Measurements from ENCODE around the gene MACF1. TPM values are rescaled to one million over a fixed set of nuclear protein-coding genes. Genes with fewer than 3 reads are reported as not detected.

The MACF1 gene
- total RNA-seq, 1 experiment from 2014 or later = 104 TPM

GRCh38 chr1:39528082-39528481 is 323.6 kb downstream of the MACF1 start:
- intact Hi-C loops (cut with micrococcal nuclease; ENCODE audit: unreplicated experiment) = no loop called here
- H3K4me3 Mint-ChIP-seq (ENCODE audit: unreplicated experiment) = no peak overlapping the region
- no peaks in the 10 kb centered on the region for H3K36me3 ChIP-seq (ENCODE audit: control insufficient read depth, insufficient read depth, low read length)

GRCh38 chr1:39529901-39530535 is 325.5 kb downstream of the MACF1 start:
- H3K36me3 Mint-ChIP-seq (ENCODE audit: insufficient read depth, unreplicated experiment) = peaks cover 8% of the 10 kb centered on the region
- H3K27ac Mint-ChIP-seq (ENCODE audit: unreplicated experiment) = no peak overlapping the region
- no peaks in the 10 kb centered on the region for H3K9me3 ChIP-seq
- no peak for TF ChIP-seq CTCF (IDR thresholded peaks at IDR 0.05; ENCODE audit: insufficient read depth in 1 of 2, low read depth in 1 of 2, low read length in 1 of 2, severe bottlenecking in 1 of 2, unreplicated experiment in 1 of 2)
- no peaks in the 10 kb centered on the region for H3K9me3 Mint-ChIP-seq (ENCODE audit: unreplicated experiment)
- H3K4me1 ChIP-seq = no peaks in the 10 kb centered on the region
- H3K36me3 ChIP-seq (ENCODE audit: control insufficient read depth, insufficient read depth, low read length) = no peaks in the 10 kb centered on the region
- POLR2A ChIA-PET = no interaction called here
- DNase-seq = no peak
- H3K4me3 ChIP-seq (ENCODE audit: low read depth, low read length) = no peak overlapping the region
- no peaks in the 10 kb centered on the region for H3K27me3 Mint-ChIP-seq (ENCODE audit: insufficient read depth, unreplicated experiment)
- intact Hi-C loops (cut with micrococcal nuclease; ENCODE audit: unreplicated experiment) = no loop called here
- H3K4me3 Mint-ChIP-seq (ENCODE audit: unreplicated experiment) = no peak overlapping the region
- no peaks in the 10 kb centered on the region for H3K27me3 ChIP-seq (replicated peaks; ENCODE audit: control insufficient read depth, insufficient read depth, low read length)
- no TSS peak for BruUV-seq (replicated peaks)
- no peaks in the 10 kb centered on the region for H3K4me1 Mint-ChIP-seq (ENCODE audit: low read depth, unreplicated experiment)
- CTCF ChIA-PET = no interaction called here

More at GRCh38 chr1:39528082-39528481, 323.6 kb downstream of the MACF1 start:
- Histone ChIP-seq H3K9me3 (no peaks in the 10 kb centered on the region), H3K27me3 (replicated peaks; ENCODE audit: control insufficient read depth, insufficient read depth, low read length) (no peaks in the 10 kb centered on the region), H3K4me1 (no peaks in the 10 kb centered on the region), H3K4me3 (ENCODE audit: low read depth, low read length) (no peak overlapping the region)
- ChIA-PET POLR2A (no interaction called here), CTCF (no interaction called here)
- Mint-ChIP-seq H3K36me3 (ENCODE audit: insufficient read depth, unreplicated experiment) (peaks cover 16% of the 10 kb centered on the region), H3K27me3 (ENCODE audit: insufficient read depth, unreplicated experiment) (no peaks in the 10 kb centered on the region), H3K27ac (ENCODE audit: unreplicated experiment) (no peak overlapping the region), H3K4me1 (ENCODE audit: low read depth, unreplicated experiment) (no peaks in the 10 kb centered on the region), H3K9me3 (ENCODE audit: unreplicated experiment) (no peaks in the 10 kb centered on the region)
- no peak for TF ChIP-seq CTCF (IDR thresholded peaks at IDR 0.05; ENCODE audit: insufficient read depth in 1 of 2, low read depth in 1 of 2, low read length in 1 of 2, severe bottlenecking in 1 of 2, unreplicated experiment in 1 of 2)
- no peak for DNase-seq
- no TSS peak for BruUV-seq (replicated peaks)

- Mint-ChIP-seq H3K27ac (ENCODE audit: unreplicated experiment) (no peak overlapping the region), H3K36me3 (ENCODE audit: insufficient read depth, unreplicated experiment) (peaks cover 8% of the 10 kb centered on the region), H3K4me3 (ENCODE audit: unreplicated experiment) (no peak overlapping the region), H3K9me3 (ENCODE audit: unreplicated experiment) (no peaks in the 10 kb centered on the region), H3K4me1 (ENCODE audit: low read depth, unreplicated experiment) (no peaks in the 10 kb centered on the region), H3K27me3 (ENCODE audit: insufficient read depth, unreplicated experiment) (no peaks in the 10 kb centered on the region)
- Histone ChIP-seq H3K4me3 (ENCODE audit: low read depth, low read length) (no peak overlapping the region), H3K27me3 (replicated peaks; ENCODE audit: control insufficient read depth, insufficient read depth, low read length) (no peaks in the 10 kb centered on the region), H3K9me3 (no peaks in the 10 kb centered on the region), H3K36me3 (ENCODE audit: control insufficient read depth, insufficient read depth, low read length) (no peaks in the 10 kb centered on the region), H3K4me1 (no peaks in the 10 kb centered on the region)
- no peak for DNase-seq
- BruUV-seq (replicated peaks) = no TSS peak
- CTCF ChIA-PET = no interaction called here
- POLR2A ChIA-PET = no interaction called here
- no peak for TF ChIP-seq CTCF (IDR thresholded peaks at IDR 0.05; ENCODE audit: insufficient read depth in 1 of 2, low read depth in 1 of 2, low read length in 1 of 2, severe bottlenecking in 1 of 2, unreplicated experiment in 1 of 2)
- intact Hi-C loops (cut with micrococcal nuclease; ENCODE audit: unreplicated experiment) = no loop called here
These were observed 327.0 kb downstream of the MACF1 start for GRCh38 chr1:39531526-39531925.

Measured in Caco-2 (cell line).